GM19324 (cell line): ENCODE results near the gene BICD1.

Experiments used
- ATAC-seq: cut with Tn5 transposase; IDR thresholded peaks from one replicate; pipeline ENCODE4 v1.9.1; 2021; ENCODE audit warnings: mild to moderate bottlenecking, moderate library complexity; ENCODE audit not compliant: unreplicated experiment, low FRiP score

The BICD1 gene

GRCh38 chr12:32233568-32233967 is 126.9 kb downstream of the BICD1 start:
- no peak for ATAC-seq

GRCh38 chr12:32235251-32235650 is 128.6 kb downstream of the BICD1 start:
- ATAC-seq: no peak

- no peak for ATAC-seq
These were observed 133.5 kb downstream of the BICD1 start for GRCh38 chr12:32240162-32240561.

- ATAC-seq: no peak
These were observed 134.2 kb downstream of the BICD1 start for GRCh38 chr12:32240831-32241230.

- no peak for ATAC-seq
These were observed 136.0 kb downstream of the BICD1 start for GRCh38 chr12:32242641-32243040.

- no peak for ATAC-seq
These were observed 141.9 kb downstream of the BICD1 start for GRCh38 chr12:32248441-32249140.

GRCh38 chr12:32249777-32250176 is 143.1 kb downstream of the BICD1 start:
- ATAC-seq: no peak

GRCh38 chr12:32252199-32253073 is 145.8 kb downstream of the BICD1 start:
- peak; percentile 57 for ATAC-seq

GRCh38 chr12:32253154-32253790 is 146.6 kb downstream of the BICD1 start:
- ATAC-seq: no peak

- no peak for ATAC-seq
These were observed 147.8 kb downstream of the BICD1 start for GRCh38 chr12:32254260-32254956.

GRCh38 chr12:32255588-32255987 is 148.9 kb downstream of the BICD1 start:
- no peak for ATAC-seq

GRCh38 chr12:32257695-32258496 is 151.2 kb downstream of the BICD1 start:
- no peak for ATAC-seq

- no peak for ATAC-seq
These were observed 154.0 kb downstream of the BICD1 start for GRCh38 chr12:32260696-32261095.

- ATAC-seq: no peak
These were observed 155.0 kb downstream of the BICD1 start for GRCh38 chr12:32261638-32262037.

GRCh38 chr12:32264961-32265360 is 158.3 kb downstream of the BICD1 start:
- ATAC-seq: peak; percentile 61

GRCh38 chr12:32265456-32265855 is 158.8 kb downstream of the BICD1 start:
- no peak for ATAC-seq

- ATAC-seq: no peak
These were observed 159.3 kb downstream of the BICD1 start for GRCh38 chr12:32265951-32266350.

GRCh38 chr12:32266756-32267155 is 160.1 kb downstream of the BICD1 start:
- no peak for ATAC-seq

GRCh38 chr12:32270818-32271710 is 164.4 kb downstream of the BICD1 start:
- ATAC-seq: no peak
